GM13977 (cell line): ENCODE results near the gene MLYCD.

ENCODE experiments used
- DNase-seq: peaks from one replicate; pipeline ENCODE4 v3.0.0; 2012; ENCODE audit warnings: low spot score
- CTCF ChIP-seq: IDR thresholded peaks from 2 replicates; pipeline ENCODE4 v1.5.1; 2012; ENCODE audit warnings: mild to moderate bottlenecking, control low read depth; ENCODE audit not compliant: insufficient read depth; ENCODE audit errors: extremely low read depth, missing control alignments
- in situ Hi-C: fragments of 300-500 bp; cut with MboI; formaldehyde crosslinking; loops from one replicate; pipeline ENCODE4 v1.12.0; 2022; ENCODE audit warnings: low sequenced_read_pairs, low pct_unique_long_range_greater_than_20kb, mixed read lengths, inconsistent platforms; ENCODE audit not compliant: unreplicated experiment

The MLYCD gene

GRCh38 chr16:83854420-83854819 is 44.5 kb upstream of the MLYCD start:
- no peak for DNase-seq
- in situ Hi-C loops, result no loop called here
- no peak for TF ChIP-seq CTCF

- no peak for TF ChIP-seq CTCF
- no peak for DNase-seq
- in situ Hi-C loops, result no loop called here
These were observed 42.1 kb upstream of the MLYCD start for GRCh38 chr16:83856792-83857191.

- TF ChIP-seq CTCF, result no peak
- in situ Hi-C loops, result no loop called here
- peak; percentile 2 for DNase-seq
These were observed 39.6 kb upstream of the MLYCD start for GRCh38 chr16:83859265-83859664.

- TF ChIP-seq CTCF, result no peak
- in situ Hi-C loops, result no loop called here
- DNase-seq, result no peak
These were observed 36.3 kb upstream of the MLYCD start for GRCh38 chr16:83862661-83863060.

- TF ChIP-seq CTCF, result no peak
- no peak for DNase-seq
- in situ Hi-C loops, result no loop called here
These were observed 35.2 kb upstream of the MLYCD start for GRCh38 chr16:83863682-83864081.

- in situ Hi-C loops, result no loop called here
These were observed 28.1 kb upstream of the MLYCD start for GRCh38 chr16:83870830-83871229.

More at GRCh38 chr16:83870830-83871229, 28.1 kb upstream of the MLYCD start:
- no peak for DNase-seq
- TF ChIP-seq CTCF, result no peak
